Measurements from ENCODE around the gene SLX9.

DNA sequence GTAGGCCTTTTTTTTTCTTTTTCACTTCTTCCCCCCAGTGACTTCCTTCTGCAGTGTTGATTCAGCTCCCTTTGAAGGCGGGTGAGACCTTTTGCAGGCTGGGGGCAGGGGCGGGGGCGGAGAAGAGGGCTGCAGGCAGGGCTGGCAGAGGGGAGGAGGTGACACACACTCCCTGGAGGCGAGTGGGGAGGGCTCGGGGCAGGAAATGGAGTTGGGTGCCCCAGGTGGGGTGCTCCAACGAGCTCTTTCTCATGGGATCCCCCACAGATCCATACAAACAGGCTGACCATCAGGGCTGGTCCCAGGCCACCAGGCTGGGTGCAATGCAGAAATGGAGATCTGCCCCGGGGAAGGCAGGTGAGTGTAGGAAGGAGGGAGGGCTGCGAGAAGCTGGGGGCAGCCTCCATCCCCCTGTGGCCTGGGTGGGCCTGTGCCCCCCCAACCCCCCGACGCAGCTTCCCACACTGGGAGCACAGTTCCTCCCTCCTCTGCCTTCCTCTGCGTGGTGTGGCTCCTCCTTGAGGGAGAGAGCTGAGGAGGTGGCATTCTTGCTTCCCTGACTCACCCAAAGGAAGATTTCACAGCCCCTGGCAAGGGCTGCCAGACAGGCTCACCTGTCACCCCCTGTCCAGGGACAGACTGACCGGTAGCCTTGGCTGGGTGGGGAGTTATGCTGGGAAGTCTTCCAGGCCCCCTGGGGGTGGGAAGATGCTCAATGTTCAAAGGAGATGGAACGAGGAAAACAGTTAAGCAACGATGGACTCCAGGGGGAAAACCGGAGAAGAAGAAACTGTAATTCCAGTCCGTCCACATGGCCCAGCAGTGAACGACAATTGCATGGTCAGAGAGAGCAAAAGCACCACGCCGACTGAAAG lies 12.0 kb upstream of the SLX9 start:
- TF ChIP-seq, protein P1, sequence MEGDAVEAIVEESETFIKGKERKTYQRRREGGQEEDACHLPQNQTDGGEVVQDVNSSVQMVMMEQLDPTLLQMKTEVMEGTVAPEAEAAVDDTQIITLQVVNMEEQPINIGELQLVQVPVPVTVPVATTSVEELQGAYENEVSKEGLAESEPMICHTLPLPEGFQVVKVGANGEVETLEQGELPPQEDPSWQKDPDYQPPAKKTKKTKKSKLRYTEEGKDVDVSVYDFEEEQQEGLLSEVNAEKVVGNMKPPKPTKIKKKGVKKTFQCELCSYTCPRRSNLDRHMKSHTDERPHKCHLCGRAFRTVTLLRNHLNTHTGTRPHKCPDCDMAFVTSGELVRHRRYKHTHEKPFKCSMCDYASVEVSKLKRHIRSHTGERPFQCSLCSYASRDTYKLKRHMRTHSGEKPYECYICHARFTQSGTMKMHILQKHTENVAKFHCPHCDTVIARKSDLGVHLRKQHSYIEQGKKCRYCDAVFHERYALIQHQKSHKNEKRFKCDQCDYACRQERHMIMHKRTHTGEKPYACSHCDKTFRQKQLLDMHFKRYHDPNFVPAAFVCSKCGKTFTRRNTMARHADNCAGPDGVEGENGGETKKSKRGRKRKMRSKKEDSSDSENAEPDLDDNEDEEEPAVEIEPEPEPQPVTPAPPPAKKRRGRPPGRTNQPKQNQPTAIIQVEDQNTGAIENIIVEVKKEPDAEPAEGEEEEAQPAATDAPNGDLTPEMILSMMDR (IDR thresholded peaks at IDR 0.05; ENCODE audit: low read length) = no peak
- TF ChIP-seq EZH2 (IDR thresholded peaks at IDR 0.05; ENCODE audit: borderline replicate concordance, low read length) = no peak
